C1 segment of cervical spinal cord (tissue), 14 donors: ENCODE results near the gene RNU6-7.
A peak's percentile ranks its signal among the peaks of the same experiment; 100 is the strongest.

ENCODE experiments used
- DNase-seq, 14 donors: peaks; one replicate each; lab custom pipeline; 2025; lab: John Stamatoyannopoulos, UW

RNU6-7 gene

DNA sequence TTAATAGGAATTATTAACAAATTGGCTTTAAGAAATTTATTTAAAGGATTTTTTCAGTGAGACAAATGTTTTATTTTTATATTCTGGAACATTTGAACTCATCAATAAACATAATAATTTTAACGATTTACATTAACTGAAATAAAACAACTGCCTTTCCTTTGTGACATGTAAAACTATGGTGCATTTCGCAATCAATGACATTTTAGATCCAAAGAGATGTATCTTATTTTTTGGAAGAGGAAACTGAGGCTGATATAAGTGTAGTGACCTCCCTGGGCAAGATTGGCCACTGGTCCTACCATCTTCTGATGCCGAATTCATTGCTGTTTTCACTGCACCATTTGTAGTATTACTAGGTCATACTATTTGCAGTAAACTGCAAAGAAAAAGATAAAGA is 3.7 kb downstream of the RNU6-7 start:
- no peak for DNase-seq

DNA sequence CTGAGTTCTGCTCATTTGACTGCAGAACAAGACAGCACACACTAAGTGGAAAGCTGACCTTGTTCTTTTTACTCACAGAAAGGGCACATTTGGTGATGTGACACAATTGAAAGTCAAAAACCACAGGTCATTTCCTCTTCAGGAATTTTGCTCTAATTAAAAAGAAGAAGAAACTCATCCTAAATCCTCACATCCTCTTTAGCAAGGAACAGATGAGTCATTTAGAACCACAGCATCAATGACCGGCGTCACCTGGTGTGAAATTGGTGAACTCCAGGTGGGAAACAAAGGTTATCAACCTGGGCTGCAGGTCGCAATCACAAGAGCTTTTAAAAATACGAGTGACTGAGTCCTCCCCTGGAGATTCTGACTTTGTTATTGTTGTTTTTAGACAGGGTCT is 4.1 kb downstream of the RNU6-7 start:
- no peak for DNase-seq

GRCh38 chr14:32206552-32206951 is 4.7 kb downstream of the RNU6-7 start:
- no peak for DNase-seq

DNA sequence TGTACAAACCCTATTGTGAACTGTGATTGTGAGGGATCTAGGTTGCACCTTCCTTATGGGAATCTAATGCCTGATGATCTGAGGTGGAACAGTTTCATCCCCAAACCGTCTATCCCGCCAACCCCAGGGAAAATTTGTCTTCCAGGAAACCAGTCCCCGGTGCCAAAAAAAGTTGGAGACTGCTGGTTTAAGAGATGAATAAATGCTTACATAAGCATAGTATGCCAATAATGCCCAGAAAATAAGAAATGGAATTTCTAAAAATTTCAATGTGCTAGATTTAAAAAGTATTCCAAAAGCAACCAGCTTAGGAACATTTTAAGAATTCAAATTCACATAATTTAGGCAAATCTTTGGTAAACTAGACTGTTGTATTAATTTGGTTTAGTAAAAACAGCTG is 6.6 kb downstream of the RNU6-7 start:
- DNase-seq, result no peak

GRCh38 chr14:32209471-32209870 is 7.6 kb downstream of the RNU6-7 start:
- no peak for DNase-seq

DNA sequence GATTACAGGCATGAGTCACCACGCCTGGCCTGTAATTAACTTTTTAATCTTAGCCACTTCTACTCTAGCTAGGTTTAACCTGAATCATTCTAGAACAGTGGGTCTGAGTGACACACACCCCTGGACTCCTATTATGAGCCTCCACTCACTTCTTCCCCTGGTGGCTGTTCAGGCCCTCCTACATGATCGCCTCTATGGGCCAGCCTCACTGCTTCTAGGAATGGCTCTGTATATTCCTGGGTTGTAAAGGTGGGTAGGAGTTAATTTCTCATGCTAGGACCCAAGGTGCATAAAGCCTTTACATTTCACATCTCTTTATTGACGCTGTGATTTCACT is 9.2 kb downstream of the RNU6-7 start:
- DNase-seq, result no peak

DNA sequence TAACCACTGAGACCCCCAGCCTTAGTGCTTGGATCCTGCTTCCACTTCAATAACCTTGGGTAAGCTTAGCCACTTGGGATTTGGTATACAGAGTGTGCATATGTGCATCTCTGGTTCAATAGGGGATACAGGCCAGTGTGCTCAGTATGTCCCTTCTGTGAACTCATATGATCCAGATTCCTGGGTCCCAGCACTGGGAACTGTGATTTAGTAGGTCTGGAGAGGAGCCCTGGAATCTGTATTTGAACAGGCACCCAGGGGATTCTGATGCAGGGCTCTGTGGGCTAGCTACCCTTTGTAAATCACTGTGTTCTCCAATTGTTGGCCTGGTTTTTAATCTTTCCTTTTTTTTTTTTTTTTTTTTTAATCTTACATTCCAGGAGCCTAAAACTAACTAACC is 11.0 kb downstream of the RNU6-7 start:
- DNase-seq, result no peak

DNA sequence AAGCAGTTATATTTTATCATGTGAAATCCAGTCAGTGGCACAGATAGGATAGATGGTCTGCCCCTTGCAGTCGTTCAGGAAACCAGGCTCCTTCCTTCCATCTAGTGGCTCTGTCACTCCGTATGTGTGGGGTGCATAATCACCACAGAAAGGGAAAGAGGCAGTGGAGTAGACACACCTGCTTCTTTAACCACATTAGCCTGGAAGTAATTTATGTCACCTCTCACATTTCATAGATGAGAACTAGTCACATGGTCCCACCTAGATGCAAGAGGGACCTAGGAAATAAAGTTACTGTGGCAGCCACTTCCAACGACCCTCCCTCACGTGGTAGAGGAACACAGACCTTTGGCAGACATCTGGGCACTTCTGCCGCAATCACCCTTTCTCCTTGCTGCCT is 15.5 kb downstream of the RNU6-7 start:
- DNase-seq, result no peak

- DNase-seq, result peak in 3 of 14 donors; percentile 18 to 29 (median 24)
Measured at GRCh38 chr14:32224737-32225377, 23.0 kb downstream of the RNU6-7 start.

DNA sequence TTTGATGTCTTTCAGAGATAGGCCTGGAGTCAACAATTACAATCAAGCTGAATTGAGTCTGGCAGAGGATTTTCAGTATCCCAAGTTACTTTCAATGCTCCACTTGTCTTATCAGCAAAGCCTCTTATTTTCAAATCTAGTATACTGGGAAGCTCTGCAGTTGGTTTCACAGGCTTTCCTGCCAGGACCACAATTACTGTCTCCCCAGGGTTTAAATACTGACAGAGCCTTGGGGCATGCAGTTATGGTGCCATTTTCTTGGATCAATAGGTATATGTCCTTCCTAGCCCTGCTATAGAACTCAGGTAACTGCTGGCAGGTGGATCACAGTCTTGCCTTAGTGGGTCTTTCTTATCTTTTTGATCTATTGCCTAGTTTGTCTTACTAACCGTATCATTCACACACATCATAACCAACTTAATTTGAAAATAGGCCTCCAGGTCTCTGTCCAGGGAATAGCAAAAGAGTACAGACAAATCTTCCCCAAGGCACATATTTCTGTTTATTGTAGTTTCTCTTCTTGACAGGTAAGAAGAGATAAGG is 23.6 kb downstream of the RNU6-7 start:
- DNase-seq, result no peak

DNA sequence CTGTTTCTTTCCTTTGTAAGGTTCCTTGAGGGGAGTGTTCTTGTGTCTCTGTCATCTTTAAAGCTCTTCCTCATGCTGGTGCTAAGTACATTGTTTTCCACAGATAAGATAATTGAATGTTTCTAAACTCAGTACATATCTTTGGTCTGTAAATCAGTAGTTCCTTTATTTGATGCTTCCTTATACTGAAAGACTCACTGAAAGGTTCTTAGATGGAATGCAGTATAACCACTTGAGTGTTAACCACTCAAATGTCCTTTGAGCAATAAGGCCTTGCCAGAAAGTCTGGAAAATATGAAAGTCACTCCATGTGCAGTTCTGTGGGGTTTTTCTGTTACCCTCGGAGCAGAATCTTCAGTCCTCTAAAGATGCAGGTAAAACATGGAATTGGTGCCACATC is 24.2 kb downstream of the RNU6-7 start:
- no peak for DNase-seq

DNA sequence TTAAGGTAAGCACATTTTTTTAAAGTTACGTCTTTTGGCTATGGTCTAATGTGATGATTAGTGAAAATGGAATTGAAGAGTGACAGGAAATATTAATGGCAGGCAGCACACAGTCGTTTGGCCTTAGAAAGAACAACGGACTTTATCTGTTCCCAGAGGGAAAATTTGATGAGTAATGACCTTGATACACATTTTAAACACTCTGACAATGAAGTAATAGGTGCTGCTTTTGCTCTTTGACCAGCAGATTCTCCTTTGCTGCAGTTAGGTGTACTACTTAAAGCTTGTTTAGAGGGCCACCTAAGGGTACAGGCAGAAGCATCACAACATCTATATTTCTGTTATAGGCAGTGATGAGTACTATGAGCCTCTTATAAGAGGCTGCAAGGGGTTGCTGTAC is 28.3 kb downstream of the RNU6-7 start:
- no peak for DNase-seq

DNA sequence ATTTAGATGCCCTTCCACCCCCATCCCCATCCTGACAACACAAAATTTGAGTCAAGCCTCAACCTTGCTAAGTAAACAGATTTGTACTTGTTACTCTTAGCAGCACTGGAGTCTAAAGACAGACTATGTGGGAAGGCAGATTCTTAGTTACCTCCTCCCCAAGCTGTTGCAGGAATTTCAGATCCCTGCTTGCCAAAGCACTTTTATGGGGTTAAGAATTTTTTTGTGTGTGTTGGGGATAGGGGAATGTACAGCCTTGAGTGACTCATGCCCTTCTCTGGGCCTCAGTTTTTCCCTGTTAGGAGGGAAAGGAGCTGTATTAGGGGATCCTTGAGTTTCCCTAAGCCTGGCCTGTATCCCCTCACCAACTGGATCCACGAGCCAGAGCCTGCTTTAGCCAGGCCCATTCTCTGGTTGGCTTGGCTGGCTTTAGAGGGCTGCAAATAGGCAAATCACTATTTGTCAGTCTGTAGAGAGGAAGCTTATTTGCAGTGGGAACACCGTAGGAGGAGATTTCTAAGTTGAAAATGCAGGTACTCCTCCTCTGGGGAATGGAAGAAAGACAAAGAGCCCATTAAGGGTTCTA is 28.9 kb downstream of the RNU6-7 start:
- DNase-seq, result no peak

GRCh38 chr14:32232481-32232880 is 30.6 kb downstream of the RNU6-7 start:
- no peak for DNase-seq

DNA sequence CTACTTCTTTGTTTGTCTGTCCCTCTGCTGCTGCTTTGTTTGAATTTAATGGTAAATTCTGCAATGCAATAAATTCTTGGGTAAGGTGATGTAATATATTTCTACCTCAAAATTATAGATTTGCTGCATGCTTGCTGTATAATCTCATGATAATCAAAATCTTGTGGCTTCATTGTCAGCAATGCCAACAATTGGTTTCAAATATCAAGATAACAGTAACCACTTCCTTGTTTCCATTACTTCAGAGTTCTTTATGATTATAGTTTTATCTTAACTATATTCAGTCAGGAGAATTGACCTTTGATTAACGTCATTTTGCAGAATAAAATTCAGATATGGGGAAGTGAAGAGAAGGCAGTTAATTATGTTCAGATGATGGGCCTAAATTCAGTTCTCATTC is 31.4 kb downstream of the RNU6-7 start:
- no peak for DNase-seq

DNA sequence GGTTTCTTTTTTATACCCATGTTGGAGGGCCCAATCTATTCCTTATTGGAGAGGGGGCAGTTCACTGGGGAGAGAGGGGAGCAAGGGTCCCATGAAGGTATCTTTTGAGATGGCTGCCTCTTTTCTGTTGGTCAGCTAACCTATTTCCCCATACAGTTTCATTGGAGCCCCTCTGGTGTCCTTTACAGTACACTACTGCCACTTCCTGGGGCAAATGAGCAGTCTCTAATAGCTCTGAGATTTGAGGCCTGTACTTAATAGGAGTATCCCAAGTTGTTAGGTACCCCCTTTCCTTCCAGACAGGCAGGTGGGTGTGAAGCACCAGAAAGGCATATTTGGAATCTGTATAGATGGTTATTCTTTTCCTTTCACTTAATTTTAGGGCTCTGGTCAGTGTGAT is 42.6 kb downstream of the RNU6-7 start:
- DNase-seq, result no peak

DNA sequence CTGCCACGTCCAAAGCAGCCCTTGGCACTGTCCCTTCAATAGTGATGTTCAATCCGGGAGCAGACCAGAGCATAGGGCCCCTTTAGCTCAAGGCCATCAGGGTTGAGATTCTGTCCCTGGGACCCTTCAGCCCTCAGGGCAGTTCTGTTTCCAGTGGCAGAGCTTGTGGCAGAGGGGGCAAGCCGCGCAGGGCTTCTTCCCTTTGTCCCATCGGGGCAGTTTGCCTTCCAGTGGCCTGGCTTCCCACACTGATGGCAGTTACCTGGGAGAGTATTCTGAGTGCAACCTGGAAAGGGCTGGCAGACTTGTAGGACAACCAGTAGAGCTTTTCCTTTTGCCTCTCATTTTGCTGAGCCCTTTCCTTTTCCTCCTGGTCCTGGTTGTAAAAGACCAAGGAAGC is 44.9 kb downstream of the RNU6-7 start:
- DNase-seq, result no peak

GRCh38 chr14:32249371-32249770 is 47.5 kb downstream of the RNU6-7 start:
- no peak for DNase-seq

GRCh38 chr14:32249780-32250179 is 47.9 kb downstream of the RNU6-7 start:
- DNase-seq, result no peak

- no peak for DNase-seq
Measured at GRCh38 chr14:32250681-32251080, 48.8 kb downstream of the RNU6-7 start.

DNA sequence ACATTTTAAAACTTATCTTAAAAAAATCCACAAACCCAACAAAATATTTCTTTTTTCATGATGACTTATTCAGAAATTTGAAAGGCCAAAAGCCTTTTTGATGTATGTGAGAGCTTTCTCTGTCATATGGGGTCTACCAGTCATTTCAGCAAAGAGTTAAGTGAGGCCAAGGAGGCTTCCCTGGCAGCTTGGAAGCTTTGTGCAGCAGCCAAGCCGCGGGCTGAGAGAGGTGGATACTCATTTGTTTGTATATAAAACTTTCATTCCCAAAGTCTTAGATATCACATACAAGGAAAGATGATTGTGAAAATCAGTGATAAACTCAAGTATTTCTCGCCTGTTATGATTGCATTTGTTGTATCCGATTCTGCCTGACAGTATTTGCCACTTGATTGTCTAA is 49.7 kb downstream of the RNU6-7 start:
- no peak for DNase-seq
